ENCODE data around the gene TMEM171. TPM values are rescaled to one million over a fixed set of nuclear protein-coding genes. Genes with fewer than 3 reads are reported as not detected.

The TMEM171 gene
- total RNA-seq, 5 donors from 2014 or later (not counting 1 experiment from before 2014, with no cell fraction given) = 0.47 TPM; not detected in 4

- Histone ChIP-seq H3K9me3 (peaks cover 2% of the 10 kb centered on the region), H3K27me3 (replicated peaks in 1 of 2; ENCODE audit: control insufficient read depth in 2 of 2, extremely low read depth in 1 of 2, insufficient read depth in 2 of 2, low read length in 1 of 2) (peaks cover 27 to 28% of the 10 kb centered on the region in 2 experiments), H3K27ac (ENCODE audit: low read length) (no peak overlapping the region), H3K36me3 (ENCODE audit: control insufficient read depth in 2 of 2, extremely low read depth in 1 of 2, insufficient read depth in 1 of 2, low read length in 1 of 2) (no peaks in the 10 kb centered on the region), H3K4me1 (ENCODE audit: control insufficient read depth in 1 of 2, extremely low read depth in 1 of 2, insufficient read depth in 2 of 2, low read length in 2 of 2) (no peaks in the 10 kb centered on the region), H3K4me3 (ENCODE audit: control insufficient read depth in 1 of 2, extremely low read depth in 1 of 2, low read length in 1 of 2) (no peak overlapping the region)
- Mint-ChIP-seq H3K9me3 (no peaks in the 10 kb centered on the region), H3K4me1 (no peaks in the 10 kb centered on the region), H3K27me3 (peaks cover 60 to 74% of the 10 kb centered on the region in 2 donors), H3K36me3 (no peaks in the 10 kb centered on the region), H3K27ac (no peak overlapping the region), H3K4me3 (no peak overlapping the region)
- ATAC-seq (replicated peaks in 1 of 4) (no peak), DNase-seq (peak in 3 of 35 experiments; percentile 3 to 36 (median 4))
- CTCF ChIA-PET = interaction anchor here (1.1 to 1.5 kb wide), 3 partner anchors 20 to 86 kb away, joined by 3 read pairs; no protein-coding TSS in a partner anchor
- POLR2A ChIA-PET = no interaction called here
These were observed 50.1 kb downstream of the TMEM171 start for GRCh38 chr5:73170522-73170921.

- Histone ChIP-seq H3K9me3 (peaks cover 2% of the 10 kb centered on the region), H3K27ac (ENCODE audit: low read length) (no peak overlapping the region), H3K4me3 (ENCODE audit: control insufficient read depth in 1 of 2, extremely low read depth in 1 of 2, low read length in 1 of 2) (no peak overlapping the region), H3K36me3 (ENCODE audit: control insufficient read depth in 2 of 2, extremely low read depth in 1 of 2, insufficient read depth in 1 of 2, low read length in 1 of 2) (no peaks in the 10 kb centered on the region), H3K4me1 (ENCODE audit: control insufficient read depth in 1 of 2, extremely low read depth in 1 of 2, insufficient read depth in 2 of 2, low read length in 2 of 2) (no peaks in the 10 kb centered on the region), H3K27me3 (replicated peaks in 1 of 2; ENCODE audit: control insufficient read depth in 2 of 2, extremely low read depth in 1 of 2, insufficient read depth in 2 of 2, low read length in 1 of 2) (peaks cover 25 to 29% of the 10 kb centered on the region in 2 experiments)
- Mint-ChIP-seq H3K4me1 (no peaks in the 10 kb centered on the region), H3K27me3 (peaks cover 58 to 71% of the 10 kb centered on the region in 2 donors), H3K9me3 (no peaks in the 10 kb centered on the region), H3K36me3 (no peaks in the 10 kb centered on the region), H3K4me3 (no peak overlapping the region), H3K27ac (no peak overlapping the region)
- ChIA-PET POLR2A (interaction anchor here in 1 of 2 donors (0.6 kb wide), 1 partner anchor 14 kb away, joined by 3 read pairs; no protein-coding TSS in a partner anchor), CTCF (interaction anchor here (0.5 to 1.2 kb wide), 5 partner anchors 10 to 1397 kb away, joined by 3 to 5 read pairs (median 4); no protein-coding TSS in a partner anchor)
- ATAC-seq (replicated peaks in 1 of 4) (no peak), DNase-seq (no peak)
These were observed 51.1 kb downstream of the TMEM171 start for GRCh38 chr5:73171495-73171894.

- Histone ChIP-seq H3K27ac (ENCODE audit: low read length) (no peak within 1 kb of the TSS), H3K4me1 (ENCODE audit: control insufficient read depth in 1 of 2, extremely low read depth in 1 of 2, insufficient read depth in 2 of 2, low read length in 2 of 2) (no peaks in the 10 kb centered on the region), H3K4me3 (ENCODE audit: control insufficient read depth in 1 of 2, extremely low read depth in 1 of 2, low read length in 1 of 2) (no peak within 1 kb of the TSS), H3K36me3 (ENCODE audit: control insufficient read depth in 2 of 2, extremely low read depth in 1 of 2, insufficient read depth in 1 of 2, low read length in 1 of 2) (no peaks in the 10 kb centered on the region), H3K9me3 (no peaks in the 10 kb centered on the region), H3K27me3 (replicated peaks in 1 of 2; ENCODE audit: control insufficient read depth in 2 of 2, extremely low read depth in 1 of 2, insufficient read depth in 2 of 2, low read length in 1 of 2) (peaks cover 20 to 42% of the 10 kb centered on the region in 2 experiments)
- H3K9me3 Mint-ChIP-seq = no peaks in the 10 kb centered on the region
- H3K36me3 Mint-ChIP-seq = no peaks in the 10 kb centered on the region
- ChIA-PET CTCF (no interaction called here), POLR2A (no interaction called here)
- H3K27ac Mint-ChIP-seq = no peak within 1 kb of the TSS
- H3K4me3 Mint-ChIP-seq = no peak within 1 kb of the TSS
- no peaks in the 10 kb centered on the region for H3K4me1 Mint-ChIP-seq
- ATAC-seq (replicated peaks in 1 of 4) = no peak
- no peak for DNase-seq
- H3K27me3 Mint-ChIP-seq = peaks cover 58 to 72% of the 10 kb centered on the region in 2 donors
- 97% methylated on average over 3 of the region's 5 CpGs for WGBS (ENCODE audit: insufficient coverage)
These were observed 52.6 kb downstream of the TMEM171 start, which contains the start of gene TMEM174 for GRCh38 chr5:73172951-73173350. Gene TMEM174, plus strand, starts transcription at chr5:73173193. Its CDS starts 51 bp downstream, at chr5:73173244.

GRCh38 chr5:73174100-73174815, 53.9 kb downstream of the TMEM171 start:
- CTCF ChIA-PET = no interaction called here

GRCh38 chr5:73176250-73176649, 55.9 kb downstream of the TMEM171 start:
- no peaks in the 10 kb centered on the region for H3K9me3 Mint-ChIP-seq
- CTCF ChIA-PET = interaction anchor here in 1 of 2 donors (0.7 kb wide), 1 partner anchor 202 kb away, joined by 3 read pairs; no protein-coding TSS in a partner anchor

More at GRCh38 chr5:73174100-73174815, 53.9 kb downstream of the TMEM171 start:
- H3K27me3 Mint-ChIP-seq = peaks cover 68 to 77% of the 10 kb centered on the region in 2 donors
- Histone ChIP-seq H3K9me3 (no peaks in the 10 kb centered on the region), H3K4me3 (ENCODE audit: control insufficient read depth in 1 of 2, extremely low read depth in 1 of 2, low read length in 1 of 2) (no peak overlapping the region), H3K4me1 (ENCODE audit: control insufficient read depth in 1 of 2, extremely low read depth in 1 of 2, insufficient read depth in 2 of 2, low read length in 2 of 2) (no peaks in the 10 kb centered on the region), H3K27me3 (replicated peaks in 1 of 2; ENCODE audit: control insufficient read depth in 2 of 2, extremely low read depth in 1 of 2, insufficient read depth in 2 of 2, low read length in 1 of 2) (peaks cover 14 to 42% of the 10 kb centered on the region in 2 experiments), H3K27ac (ENCODE audit: low read length) (no peak overlapping the region), H3K36me3 (ENCODE audit: control insufficient read depth in 2 of 2, extremely low read depth in 1 of 2, insufficient read depth in 1 of 2, low read length in 1 of 2) (no peaks in the 10 kb centered on the region)
- no peak overlapping the region for H3K4me3 Mint-ChIP-seq
- POLR2A ChIA-PET = no interaction called here
- no peaks in the 10 kb centered on the region for H3K9me3 Mint-ChIP-seq
- H3K36me3 Mint-ChIP-seq = no peaks in the 10 kb centered on the region
- ATAC-seq (replicated peaks in 1 of 4) (no peak), DNase-seq (no peak)
- no peak overlapping the region for H3K27ac Mint-ChIP-seq
- WGBS (ENCODE audit: insufficient coverage) = 66% methylated on average over 4 of the region's 8 CpGs
- H3K4me1 Mint-ChIP-seq = no peaks in the 10 kb centered on the region

GRCh38 chr5:73178265-73178664, 57.9 kb downstream of the TMEM171 start:
- Histone ChIP-seq H3K9me3 (no peaks in the 10 kb centered on the region), H3K27ac (ENCODE audit: low read length) (no peak overlapping the region), H3K36me3 (ENCODE audit: control insufficient read depth in 2 of 2, extremely low read depth in 1 of 2, insufficient read depth in 1 of 2, low read length in 1 of 2) (no peaks in the 10 kb centered on the region), H3K27me3 (replicated peaks in 1 of 2; ENCODE audit: control insufficient read depth in 2 of 2, extremely low read depth in 1 of 2, insufficient read depth in 2 of 2, low read length in 1 of 2) (peaks cover 13 to 29% of the 10 kb centered on the region in 2 experiments), H3K4me3 (ENCODE audit: control insufficient read depth in 1 of 2, extremely low read depth in 1 of 2, low read length in 1 of 2) (no peak overlapping the region), H3K4me1 (ENCODE audit: control insufficient read depth in 1 of 2, extremely low read depth in 1 of 2, insufficient read depth in 2 of 2, low read length in 2 of 2) (no peaks in the 10 kb centered on the region)
- no peaks in the 10 kb centered on the region for H3K9me3 Mint-ChIP-seq
- no peaks in the 10 kb centered on the region for H3K4me1 Mint-ChIP-seq
- H3K27ac Mint-ChIP-seq = no peak overlapping the region
- DNase-seq = no peak
- no peak for ATAC-seq (replicated peaks in 1 of 4)
- H3K27me3 Mint-ChIP-seq = peaks cover 69 to 75% of the 10 kb centered on the region in 2 donors
- WGBS (ENCODE audit: insufficient coverage) = no CpG with 5 or more reads among the region's 5 CpGs
- H3K36me3 Mint-ChIP-seq = no peaks in the 10 kb centered on the region
- ChIA-PET POLR2A (interaction anchor here in 1 of 2 donors (0.5 kb wide), 1 partner anchor 281 kb away, joined by 5 read pairs; no protein-coding TSS in a partner anchor), CTCF (no interaction called here)
- H3K4me3 Mint-ChIP-seq = no peak overlapping the region

More at GRCh38 chr5:73176250-73176649, 55.9 kb downstream of the TMEM171 start:
- H3K36me3 ChIP-seq (ENCODE audit: control insufficient read depth in 2 of 2, extremely low read depth in 1 of 2, insufficient read depth in 1 of 2, low read length in 1 of 2) = no peaks in the 10 kb centered on the region
- POLR2A ChIA-PET = no interaction called here
- no peak overlapping the region for H3K4me3 Mint-ChIP-seq
- no peaks in the 10 kb centered on the region for H3K36me3 Mint-ChIP-seq
- H3K9me3 ChIP-seq = no peaks in the 10 kb centered on the region
- H3K4me1 ChIP-seq (ENCODE audit: control insufficient read depth in 1 of 2, extremely low read depth in 1 of 2, insufficient read depth in 2 of 2, low read length in 2 of 2) = no peaks in the 10 kb centered on the region
- ATAC-seq (replicated peaks in 1 of 4) (no peak), DNase-seq (no peak)
- 89% methylated on average over 2 of the region's 2 CpGs for WGBS (ENCODE audit: insufficient coverage)
- no peak overlapping the region for H3K27ac ChIP-seq (ENCODE audit: low read length)
- H3K4me1 Mint-ChIP-seq = no peaks in the 10 kb centered on the region
- H3K27ac Mint-ChIP-seq = no peak overlapping the region
- H3K27me3 ChIP-seq (replicated peaks in 1 of 2; ENCODE audit: control insufficient read depth in 2 of 2, extremely low read depth in 1 of 2, insufficient read depth in 2 of 2, low read length in 1 of 2) = peaks cover 16 to 38% of the 10 kb centered on the region in 2 experiments
- no peak overlapping the region for H3K4me3 ChIP-seq (ENCODE audit: control insufficient read depth in 1 of 2, extremely low read depth in 1 of 2, low read length in 1 of 2)
- peaks cover 76 to 80% of the 10 kb centered on the region in 2 donors for H3K27me3 Mint-ChIP-seq

Data from T-cell (primary cell).